ENCODE results near the gene MYH14.
"Not testable (repeated sequence)": the region's sequence is repeated elsewhere in the genome, so short reads cannot be mapped to it uniquely, and the experiment has no call there.

Gene MYH14

GRCh38 chr19:50322931-50323781 is 119.7 kb downstream of the MYH14 start:
- no peak for DNase-seq

GRCh38 chr19:50323782-50324133 is 120.3 kb downstream of the MYH14 start:
- no peak for DNase-seq

- no peak for DNase-seq
These were observed 120.9 kb downstream of the MYH14 start for GRCh38 chr19:50324331-50324730.

- peak; percentile 96 for DNase-seq
These were observed 122.1 kb downstream of the MYH14 start for GRCh38 chr19:50325310-50326100.

- no peak for DNase-seq
These were observed 122.8 kb downstream of the MYH14 start for GRCh38 chr19:50326101-50326664.

- DNase-seq: no peak
These were observed 123.6 kb downstream of the MYH14 start for GRCh38 chr19:50327013-50327412.

GRCh38 chr19:50327461-50328223 is 124.2 kb downstream of the MYH14 start:
- DNase-seq: no peak

GRCh38 chr19:50328224-50328872 is 124.9 kb downstream of the MYH14 start:
- DNase-seq: no peak

GRCh38 chr19:50328873-50329145 is 125.4 kb downstream of the MYH14 start:
- DNase-seq: no peak

- peak; percentile 100 for DNase-seq
These were observed 125.9 kb downstream of the MYH14 start, which contains the start of gene KCNC3 for GRCh38 chr19:50329146-50329925. Gene KCNC3, minus strand, starts transcription at chr19:50329377. Its CDS starts 295 bp downstream, at chr19:50329082.

- DNase-seq: not testable (repeated sequence)
These were observed 126.5 kb downstream of the MYH14 start for GRCh38 chr19:50329926-50330294.

- DNase-seq: peak; percentile 98
These were observed 127.1 kb downstream of the MYH14 start for GRCh38 chr19:50330365-50331078.

GRCh38 chr19:50331221-50331993 is 128.0 kb downstream of the MYH14 start:
- peak; percentile 68 for DNase-seq

GRCh38 chr19:50331994-50332243 is 128.5 kb downstream of the MYH14 start:
- no peak for DNase-seq

- peak; percentile 97 for DNase-seq
These were observed 129.0 kb downstream of the MYH14 start for GRCh38 chr19:50332244-50333038.

GRCh38 chr19:50333235-50333736 is 129.9 kb downstream of the MYH14 start:
- peak; percentile 99 for DNase-seq

- DNase-seq: peak; percentile 61
These were observed 130.6 kb downstream of the MYH14 start for GRCh38 chr19:50333737-50334617.

- DNase-seq: no peak
These were observed 131.5 kb downstream of the MYH14 start for GRCh38 chr19:50334741-50335421.
